NT2/D1 (cell line): ENCODE results near the gene GNG7.

Source experiments
- SUZ12 ChIP-seq: IDR thresholded peaks from 2 replicates; pipeline ENCODE4 v1.6.1; 2011; ENCODE audit not compliant: insufficient read length, insufficient read depth; ENCODE audit errors: extremely low read depth
- ZNF274 ChIP-seq: IDR thresholded peaks from 2 replicates; pipeline ENCODE4 v1.6.1; 2011; ENCODE audit warnings: mild to moderate bottlenecking, low read depth, low read length

GRCh38 chr19:2529473-2529918 lies 173.0 kb downstream of the GNG7 start:
- TF ChIP-seq ZNF274 (no peak), SUZ12 (no peak)
